Measurements from ENCODE around the gene PKP3.
"Not testable (repeated sequence)": the region's sequence is repeated elsewhere in the genome, so short reads cannot be mapped to it uniquely, and the experiment has no call there.

Gene PKP3

DNA sequence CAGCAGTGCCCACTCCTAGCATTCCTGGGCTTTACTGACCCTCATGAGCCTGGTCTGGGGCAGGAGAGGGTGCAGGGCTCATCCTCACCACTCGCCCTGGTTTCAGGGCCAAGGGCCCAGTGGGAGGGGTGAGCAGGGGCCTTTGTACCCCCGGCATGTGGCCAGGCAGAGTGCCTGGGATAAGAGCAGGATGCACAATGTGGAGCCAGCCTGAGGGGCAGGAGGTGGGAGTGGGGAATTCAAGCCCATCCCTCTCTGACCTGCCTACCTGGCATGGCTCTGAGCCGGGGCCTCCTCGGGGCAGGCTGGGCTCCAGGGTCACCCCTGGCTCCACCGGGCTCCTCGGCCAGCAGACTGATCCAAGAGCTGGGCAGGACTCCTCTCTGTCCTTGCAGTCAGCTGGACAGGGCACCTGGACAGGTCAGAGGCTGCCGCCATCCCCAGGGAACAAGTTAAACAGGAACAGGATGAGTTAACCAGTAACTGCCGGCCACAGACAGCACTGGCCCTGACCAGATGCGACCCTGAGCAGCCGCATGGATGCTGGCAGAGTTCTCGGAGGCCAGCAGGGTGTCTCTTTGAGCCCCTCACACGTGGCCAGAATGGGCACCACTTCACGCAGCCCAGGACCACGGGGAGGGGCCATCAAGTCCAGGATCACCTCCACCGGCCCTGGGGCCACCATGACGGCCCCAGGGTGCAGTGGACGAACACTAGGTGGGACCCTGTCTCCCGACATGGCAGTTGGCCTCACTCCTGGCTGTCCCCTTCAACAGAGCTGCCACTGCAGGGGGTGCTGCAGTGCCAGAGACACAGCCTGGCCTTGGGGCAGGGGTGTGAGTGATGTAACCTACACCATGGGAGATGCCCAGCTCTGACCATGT, 15.8 kb downstream of the PKP3 start:
- no peak for DNase-seq (ENCODE audit: low read depth)

DNA sequence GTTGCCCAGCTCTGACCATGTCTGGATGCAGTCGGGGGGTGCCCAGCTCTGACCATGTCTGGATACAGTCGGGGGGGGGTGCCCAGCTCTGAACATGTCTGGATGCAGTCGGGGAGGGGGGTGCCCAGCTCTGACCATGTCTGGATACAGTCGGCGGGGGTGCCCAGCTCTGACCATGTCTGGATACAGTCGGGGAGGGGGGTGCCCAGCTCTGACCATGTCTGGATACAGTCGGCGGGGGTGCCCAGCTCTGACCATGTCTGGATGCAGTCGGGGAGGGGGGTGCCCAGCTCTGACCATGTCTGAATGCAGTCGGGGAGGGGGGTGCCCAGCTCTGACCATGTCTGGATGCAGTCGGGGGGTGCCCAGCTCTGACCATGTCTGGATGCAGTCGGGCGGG, 16.7 kb downstream of the PKP3 start:
- not testable (repeated sequence) for DNase-seq (ENCODE audit: low read depth)

DNA sequence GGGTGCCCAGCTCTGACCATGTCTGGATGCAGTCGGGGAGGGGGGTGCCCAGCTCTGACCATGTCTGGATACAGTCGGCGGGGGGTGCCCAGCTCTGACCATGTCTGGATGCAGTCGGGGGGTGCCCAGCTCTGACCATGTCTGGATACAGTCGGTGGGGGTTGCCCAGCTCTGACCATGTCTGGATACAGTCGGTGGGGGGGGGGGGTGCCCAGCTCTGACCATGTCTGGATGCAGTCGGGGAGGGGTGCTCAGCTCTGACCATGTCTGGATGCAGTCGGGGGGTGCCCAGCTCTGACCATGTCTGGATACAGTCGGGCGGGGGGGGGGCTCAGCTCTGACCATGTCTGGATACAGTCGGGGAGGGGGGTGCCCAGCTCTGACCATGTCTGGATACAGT, 17.5 kb downstream of the PKP3 start:
- DNase-seq (ENCODE audit: low read depth): not testable (repeated sequence)

DNA sequence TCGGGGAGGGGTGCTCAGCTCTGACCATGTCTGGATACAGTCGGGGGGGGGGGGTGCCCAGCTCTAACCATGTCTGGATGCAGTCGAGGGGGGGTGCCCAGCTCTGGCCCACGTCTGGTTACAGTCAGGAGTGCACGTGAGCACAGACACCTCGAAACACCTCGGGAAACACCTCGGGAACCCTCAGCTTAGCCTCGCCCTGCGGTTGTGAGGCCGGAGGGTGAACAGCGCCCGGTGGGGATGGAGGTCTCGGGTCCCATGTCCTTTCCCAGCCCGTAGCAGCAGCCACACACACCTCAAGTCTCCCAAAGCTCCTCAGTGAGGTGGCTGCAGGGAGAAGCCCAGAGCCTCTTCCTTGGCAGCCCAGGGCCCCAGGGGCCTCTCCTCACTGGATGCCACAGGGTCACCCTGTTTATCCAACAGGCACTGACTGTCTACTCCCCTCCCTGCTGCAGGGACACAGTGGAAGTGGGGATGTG, 18.7 kb downstream of the PKP3 start:
- DNase-seq (ENCODE audit: low read depth): no peak

DNA sequence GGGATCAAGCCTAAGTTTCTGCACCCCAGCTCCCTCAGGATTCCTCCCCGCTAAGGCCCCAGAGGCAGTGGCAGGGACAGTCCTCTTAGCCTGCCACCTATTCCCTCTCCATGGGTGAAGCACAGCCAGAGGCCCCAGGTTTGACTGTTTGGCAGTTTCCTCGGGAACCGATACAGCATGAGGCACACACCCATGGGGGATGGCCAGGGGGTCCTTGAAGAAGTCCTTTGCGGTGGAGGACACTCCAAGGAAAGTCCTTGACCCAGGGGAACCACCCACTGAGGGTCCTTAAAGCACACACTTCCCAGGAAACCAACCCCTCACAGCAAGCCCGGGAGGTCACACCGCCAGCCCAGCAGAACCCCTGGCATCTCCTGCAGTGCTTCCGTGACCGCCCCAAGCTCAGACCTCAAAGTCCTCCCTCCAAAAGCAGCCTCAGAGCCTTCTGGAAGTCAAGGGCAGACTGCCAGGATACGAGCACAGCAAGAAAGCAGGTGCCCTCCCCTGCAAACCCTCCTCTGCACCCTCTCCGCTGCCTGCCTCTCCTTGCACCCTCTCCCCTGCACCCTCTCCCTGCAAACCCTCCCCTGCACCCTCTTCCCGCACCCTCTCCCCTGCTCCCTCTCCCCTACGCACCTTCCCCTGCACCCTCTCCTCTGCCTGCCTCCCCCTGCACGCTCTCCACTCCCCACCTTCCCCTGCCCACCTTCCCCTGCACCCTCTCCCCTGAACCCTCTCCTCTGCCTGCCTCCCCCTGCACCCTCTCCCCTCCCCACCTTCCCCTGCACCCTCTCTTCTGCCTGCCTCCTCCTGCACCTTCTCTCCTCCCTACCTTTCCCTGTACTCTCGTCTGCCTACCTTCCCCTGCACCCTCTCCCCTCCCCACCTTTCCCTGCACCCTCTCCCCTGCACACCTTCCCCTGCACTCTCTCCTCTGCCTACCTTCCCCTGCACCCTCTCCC, 19.4 kb downstream of the PKP3 start:
- no peak for DNase-seq (ENCODE audit: low read depth)

DNA sequence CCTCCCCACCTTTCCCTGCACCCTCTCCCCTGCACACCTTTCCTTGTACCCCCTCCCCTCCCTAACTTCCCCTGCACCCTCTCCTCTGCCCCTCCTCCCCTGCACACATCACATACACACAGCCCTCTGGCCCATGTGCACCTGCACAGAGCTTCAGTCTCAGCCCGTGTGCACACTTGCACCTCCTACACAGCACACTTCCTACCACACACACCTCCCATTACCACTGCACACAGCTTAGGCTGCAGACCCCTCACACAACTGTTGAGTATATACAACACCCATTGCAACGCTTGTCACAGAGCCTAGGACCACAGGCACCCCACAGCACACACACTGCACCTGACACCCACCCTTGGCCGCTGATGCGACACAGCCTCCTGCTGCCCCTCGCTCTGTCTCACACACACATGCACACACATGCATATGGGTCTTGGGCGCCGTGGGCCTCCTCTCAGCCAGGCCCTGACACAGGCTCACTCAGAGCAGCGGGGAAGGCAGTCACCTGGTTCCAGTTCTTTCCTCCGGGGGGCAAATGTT, 20.4 kb downstream of the PKP3 start:
- DNase-seq (ENCODE audit: low read depth): no peak

DNA sequence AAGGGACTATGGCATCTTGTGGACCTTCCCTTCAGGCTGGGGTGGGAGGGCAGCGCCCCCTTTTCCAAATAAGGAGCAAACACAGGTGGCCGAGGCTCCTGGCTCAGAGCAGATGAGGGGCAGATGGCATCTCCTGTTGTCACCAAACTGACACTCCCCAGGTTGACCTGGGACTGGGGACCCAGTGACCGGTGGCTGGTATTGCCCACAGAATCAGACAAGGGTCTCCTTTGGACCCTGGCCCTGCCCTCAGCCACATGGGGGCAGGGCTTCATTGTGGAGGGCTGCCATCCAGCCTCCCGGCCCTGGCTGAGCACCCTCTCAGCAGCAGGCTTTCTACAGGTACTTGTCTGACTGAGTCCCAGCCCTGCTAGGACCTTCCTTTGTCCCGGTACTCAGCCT, 21.6 kb downstream of the PKP3 start:
- DNase-seq (ENCODE audit: low read depth): no peak

DNA sequence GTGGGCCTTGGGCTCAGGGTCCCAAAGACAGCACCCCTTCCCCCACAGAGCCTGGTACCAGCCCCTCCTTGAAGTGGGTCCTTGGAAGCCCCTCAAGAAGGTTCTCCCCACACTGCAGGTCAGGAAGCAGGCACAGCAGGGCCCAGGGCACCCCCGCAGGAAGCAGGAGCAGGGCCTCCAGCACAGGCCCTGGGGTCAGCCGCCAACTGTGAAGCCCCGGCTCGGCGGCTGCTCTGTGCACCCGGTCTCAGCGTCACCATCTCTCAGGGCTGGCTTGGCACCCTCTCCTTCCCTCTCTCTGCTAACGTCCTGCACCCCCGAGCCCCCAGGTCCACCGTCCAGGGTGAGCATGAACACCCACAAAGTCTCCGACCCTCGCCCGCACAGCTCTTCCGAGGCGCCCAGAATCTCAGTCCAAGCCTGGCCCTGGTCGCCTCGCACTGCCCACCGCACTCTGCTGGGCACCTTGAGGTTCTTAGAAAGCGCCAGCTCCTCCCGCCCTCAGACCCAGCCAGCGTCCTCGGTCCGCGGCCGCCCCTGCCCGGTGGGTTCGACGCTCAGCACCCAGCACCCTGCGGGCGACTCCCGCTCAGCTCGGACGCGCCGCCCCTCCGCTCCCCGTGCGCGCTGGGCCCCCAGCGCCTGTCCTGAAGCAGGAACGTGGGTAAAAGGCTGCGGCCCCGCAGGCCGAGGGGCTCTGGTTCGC, 22.2 kb downstream of the PKP3 start:
- no peak for DNase-seq (ENCODE audit: low read depth)

DNA sequence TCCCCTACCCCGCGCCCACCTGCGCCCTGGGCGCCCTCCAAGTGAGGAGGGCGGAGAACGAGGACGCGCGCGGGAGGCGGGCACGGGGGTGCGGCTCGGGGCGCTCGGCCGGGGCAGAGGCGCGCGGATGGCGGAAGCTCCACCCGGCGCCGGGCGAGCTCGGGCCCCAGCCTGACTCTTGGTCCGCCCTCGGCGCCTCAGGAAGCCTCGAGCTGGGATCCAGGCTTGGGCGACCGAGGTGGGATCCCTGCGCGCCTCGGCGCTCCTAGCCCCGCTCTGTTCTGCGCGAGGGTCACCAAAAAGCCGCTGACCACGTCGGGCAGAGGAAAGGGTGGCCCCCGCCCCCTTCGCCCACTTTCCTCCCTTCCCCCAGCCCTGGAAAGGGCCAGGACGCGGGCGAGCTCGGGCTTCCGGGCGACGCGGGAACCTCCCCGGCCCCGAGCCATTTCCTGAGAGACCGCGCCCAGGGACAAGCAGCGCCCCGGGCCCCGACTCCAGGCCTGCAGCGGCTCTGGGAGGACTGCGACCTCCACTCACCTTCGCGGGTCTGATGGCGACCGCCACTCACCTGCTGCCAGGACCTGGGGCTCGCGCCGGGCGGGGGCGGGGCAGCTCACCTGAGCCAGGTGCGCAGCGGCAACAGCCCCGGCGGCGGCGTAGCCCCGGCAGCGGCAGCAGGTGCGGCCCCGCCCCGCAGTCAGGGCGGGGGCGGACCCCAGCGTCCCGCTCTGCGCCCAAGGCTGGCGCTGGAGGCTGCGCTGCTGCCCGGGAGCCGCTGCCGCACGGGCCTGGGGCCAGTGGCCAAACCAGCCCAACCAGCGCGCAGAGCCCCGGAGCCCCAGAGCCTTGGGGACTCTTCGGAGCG, 23.0 kb downstream of the PKP3 start:
- DNase-seq (ENCODE audit: low read depth): no peak

DNA sequence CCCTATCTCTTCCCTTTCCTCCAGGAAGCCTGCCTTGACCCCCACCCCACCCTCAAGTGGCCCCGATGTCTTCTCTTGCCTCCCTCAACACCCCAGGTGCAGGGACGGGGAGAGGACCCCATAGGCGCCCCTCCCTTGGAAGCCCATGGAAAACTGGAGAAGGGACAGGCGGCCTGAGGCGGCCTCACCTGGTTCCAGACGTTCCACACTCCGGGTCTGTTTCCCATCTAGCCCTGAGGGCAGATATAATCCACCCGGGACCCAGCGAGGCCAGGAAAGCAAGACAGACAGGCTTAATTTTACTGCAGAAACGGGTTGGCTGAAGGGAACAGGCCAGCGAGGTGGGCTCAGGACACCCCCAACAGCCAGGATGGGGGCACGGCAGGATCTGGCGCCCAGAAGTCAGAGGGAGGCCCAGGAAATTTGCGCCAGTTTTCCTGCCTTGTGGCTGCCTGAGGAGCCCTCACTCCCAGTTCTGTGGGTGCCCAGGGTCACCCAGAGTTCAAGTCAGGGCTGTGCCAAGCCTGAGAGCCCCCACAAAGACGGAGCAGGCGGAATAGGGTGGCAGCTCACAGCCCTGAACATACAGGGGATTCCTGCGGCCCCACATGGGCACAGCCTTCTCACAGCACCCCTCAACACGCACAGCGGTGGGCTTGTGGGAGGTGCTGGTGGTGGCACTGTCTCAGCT, 23.8 kb downstream of the PKP3 start:
- no peak for DNase-seq (ENCODE audit: low read depth)

DNA sequence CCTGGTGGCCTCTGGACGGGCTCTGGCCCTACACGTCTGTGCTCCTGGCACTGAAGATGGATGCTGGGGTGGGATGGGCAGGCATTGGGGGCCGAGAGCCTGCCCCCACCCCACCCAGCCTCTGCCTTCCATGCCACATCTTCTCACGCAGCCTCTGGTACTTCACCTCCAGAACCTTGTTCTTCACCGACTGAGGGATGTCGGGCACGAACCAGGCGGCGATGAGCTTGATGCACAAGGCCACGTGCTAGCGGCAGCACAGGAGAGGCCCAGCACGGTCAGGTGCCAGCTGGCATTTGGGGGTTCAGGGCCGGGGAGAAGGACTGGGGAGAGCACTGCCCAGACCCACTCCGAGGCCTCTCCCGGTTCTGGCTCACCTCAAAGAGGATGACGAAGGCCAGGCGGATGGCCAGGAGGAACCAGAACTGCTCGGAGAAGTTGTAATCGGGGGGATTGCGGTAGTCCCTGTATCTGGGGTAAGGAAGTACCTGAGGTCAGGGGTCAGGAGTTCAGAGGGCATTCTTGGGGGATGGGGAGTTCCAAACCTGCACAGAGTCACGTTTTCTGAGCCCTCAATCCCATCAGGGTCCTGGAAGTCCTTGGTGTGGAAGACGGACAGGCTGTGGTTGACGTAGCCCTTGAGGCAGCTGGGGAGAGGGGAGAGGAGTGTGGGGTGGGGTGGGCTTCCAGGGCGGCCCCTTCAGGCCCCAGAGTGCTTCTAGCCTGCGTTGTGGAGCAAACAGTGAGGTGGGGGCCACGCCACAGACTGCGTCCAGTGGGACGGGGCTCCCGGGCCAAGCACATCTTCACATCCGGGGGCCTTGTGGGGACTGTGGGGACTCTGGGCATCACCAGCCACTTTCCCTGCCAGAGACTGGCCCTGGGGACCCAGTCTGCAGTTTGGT, 24.6 kb downstream of the PKP3 start:
- no peak for DNase-seq (ENCODE audit: low read depth)

DNA sequence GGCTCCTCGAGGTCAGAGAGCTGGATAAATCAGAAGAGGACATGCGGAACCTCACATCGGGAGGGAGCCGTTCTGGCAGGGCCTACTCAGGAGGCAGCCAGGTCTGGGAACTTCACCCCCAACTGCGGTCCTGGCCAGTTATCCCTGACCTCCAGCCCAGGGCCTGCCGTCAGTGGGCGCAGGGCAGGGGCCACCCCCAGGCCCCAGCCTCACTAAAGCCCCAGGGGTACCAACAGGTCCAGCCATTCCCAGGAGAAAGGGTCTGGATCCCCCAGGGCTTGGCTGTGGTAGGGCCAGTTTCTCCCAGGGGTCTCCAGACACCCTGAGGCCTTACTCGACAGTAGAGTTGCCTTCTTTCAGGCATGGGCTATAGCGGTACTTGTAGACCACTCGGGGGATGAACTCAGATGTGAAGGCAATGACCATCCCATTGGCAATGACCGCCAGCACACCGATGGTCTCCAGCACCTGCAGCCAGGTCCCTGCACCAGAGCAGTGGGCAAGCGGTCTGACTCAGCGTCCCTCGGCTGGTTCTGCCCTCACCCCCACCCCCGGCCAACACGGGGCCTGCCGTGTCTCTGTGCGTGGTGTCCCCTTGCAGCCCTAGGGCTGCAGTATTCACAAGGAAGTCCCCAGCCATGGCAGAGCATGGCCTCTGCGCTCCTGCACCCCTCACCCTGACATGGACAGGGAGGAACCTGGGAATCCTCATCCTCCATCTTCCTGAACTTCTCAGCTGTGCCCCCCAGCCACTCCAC, 25.4 kb downstream of the PKP3 start:
- no peak for DNase-seq (ENCODE audit: low read depth)

DNA sequence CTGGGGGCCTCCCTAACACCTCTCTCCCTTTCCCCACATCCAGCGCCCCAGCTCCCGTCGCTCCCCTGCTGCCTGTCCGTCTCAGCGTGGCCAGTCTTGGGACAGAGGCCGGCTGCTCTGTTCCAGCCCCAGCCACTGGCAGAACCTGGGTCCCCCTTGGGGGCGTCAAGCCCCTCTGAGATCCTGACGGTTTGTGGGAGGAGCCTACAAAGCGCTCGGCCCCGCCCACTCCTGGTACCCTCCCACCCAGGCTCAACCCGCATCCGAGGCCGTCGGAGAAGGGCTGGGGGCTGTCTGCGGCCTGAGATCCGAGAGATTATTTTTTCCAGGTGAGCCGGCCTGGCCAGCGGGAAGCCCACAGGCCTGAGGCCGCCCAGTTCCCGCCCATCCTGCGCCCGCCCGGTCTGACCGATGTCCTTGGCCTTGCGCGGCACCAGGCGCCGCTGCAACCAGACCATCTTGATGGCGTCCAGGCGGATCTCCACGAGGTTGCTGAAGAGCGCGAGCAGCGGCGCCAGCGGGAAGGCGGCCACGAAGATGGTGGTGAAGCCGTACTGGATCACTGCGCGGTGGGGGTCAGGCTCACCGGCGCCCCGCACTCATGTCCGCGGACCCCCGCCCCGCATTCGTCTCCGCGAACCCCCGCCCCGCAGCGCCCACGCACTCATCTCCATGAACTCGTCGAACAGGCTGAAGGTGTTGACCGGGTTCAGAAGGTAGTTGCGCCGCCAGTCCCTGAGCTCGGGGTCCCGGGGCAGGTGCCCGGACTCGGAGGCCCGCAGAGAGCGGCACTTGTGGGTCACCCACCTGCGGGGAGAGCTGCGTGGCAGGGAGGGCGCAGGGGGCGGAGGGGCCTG, 26.3 kb downstream of the PKP3 start:
- no peak for DNase-seq (ENCODE audit: low read depth)

DNA sequence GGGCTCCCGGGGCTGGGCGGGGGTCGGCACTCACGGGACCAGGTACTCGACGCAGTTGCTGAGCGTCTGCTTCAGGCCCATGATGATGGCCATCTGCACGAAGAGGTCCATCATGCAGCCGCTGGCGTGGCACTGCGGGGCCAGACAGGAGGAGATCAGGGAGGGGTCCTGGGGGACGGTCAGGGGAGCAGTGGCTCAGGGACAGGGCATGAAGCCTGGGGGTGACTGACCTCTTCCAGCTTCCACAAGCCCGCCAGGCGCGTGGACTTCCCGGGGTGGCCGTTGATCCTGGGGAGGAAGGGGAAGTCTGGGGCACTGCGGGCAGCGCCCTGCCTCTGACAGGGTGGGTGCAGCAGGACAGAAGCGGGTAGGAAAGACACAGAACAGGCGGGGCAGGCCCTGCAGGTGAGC, 26.9 kb downstream of the PKP3 start:
- no peak for DNase-seq (ENCODE audit: low read depth)

DNA sequence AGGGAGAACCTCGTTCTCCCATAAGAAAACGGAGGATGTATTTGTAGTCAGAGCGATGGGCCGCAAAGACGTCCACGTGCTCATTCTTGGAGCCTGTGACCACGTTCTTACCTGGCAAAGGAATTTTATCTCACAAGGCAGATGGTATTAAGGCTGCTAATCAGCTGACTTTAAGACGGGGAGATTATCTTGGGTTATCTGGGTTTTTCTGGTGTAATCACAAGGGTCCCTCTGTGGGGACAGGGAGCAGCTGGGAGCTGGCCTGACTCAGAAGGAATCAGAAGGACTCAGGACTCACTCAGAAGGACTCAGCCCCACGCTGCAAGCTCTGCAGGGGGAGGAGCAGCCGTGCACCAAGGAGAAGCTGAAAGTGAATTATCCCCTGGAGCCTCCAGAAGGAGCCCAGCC, 28.2 kb downstream of the PKP3 start:
- DNase-seq (ENCODE audit: low read depth): no peak

DNA sequence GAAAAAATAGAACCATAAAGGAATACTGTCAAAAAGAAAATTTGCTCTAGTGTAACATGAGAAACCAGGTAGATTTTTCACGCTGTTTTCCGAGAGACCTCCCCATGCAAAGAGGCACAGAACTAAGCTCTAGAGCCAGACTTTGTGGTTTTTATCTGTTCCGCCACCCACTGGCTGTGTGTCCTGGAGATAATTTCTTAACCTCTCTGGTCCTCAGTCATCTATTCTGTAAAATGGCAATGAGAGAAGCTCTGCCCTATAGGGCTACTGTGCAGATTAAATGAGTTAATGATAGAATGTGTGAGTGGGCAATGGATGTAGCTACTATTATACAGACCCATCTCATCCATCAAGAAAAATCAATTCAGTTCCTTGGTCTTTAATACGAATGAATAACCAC, 30.2 kb downstream of the PKP3 start:
- no peak for DNase-seq (ENCODE audit: low read depth)

DNA sequence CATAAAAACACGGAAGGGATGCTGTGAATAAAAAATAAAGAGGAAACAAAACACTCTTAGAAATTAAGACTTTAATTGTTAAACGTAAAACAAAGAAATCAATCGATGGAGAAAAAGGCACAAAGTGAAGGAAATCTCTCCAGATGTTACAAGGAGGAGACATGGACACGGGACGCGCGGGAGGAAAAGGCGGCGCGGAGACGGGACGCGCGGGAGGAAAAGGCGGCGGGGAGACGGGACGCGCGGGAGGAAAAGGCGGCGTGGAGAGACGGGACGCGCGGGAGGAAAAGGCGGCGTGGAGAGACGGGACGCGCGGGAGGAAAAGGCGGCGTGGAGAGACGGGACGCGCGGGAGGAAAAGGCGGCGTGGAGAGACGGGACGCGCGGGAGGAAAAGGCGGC, 30.8 kb downstream of the PKP3 start:
- DNase-seq (ENCODE audit: low read depth): not testable (repeated sequence)

DNA sequence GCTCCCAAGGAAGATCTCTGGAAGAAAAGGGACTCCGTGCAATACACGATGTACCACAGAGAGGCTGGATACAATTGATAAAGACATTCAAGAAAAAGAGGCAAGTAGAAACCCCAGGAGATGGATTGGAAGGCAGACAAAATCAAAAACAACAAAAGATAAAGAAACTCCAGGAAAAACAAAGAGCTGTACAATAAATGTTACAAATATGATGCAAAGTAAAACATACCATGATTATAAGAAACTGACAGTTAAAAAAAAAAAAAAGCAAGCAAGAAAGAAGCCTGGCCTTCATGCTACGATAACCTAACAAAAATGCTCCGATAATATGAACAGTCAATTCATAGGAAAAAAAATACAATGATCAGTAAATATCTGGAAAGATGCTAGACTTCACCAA, 31.3 kb downstream of the PKP3 start:
- no peak for DNase-seq (ENCODE audit: low read depth)

All from fibroblast of the conjunctiva (primary cell).